ENCODE data around the gene TMEM176B.

Gene TMEM176B

DNA sequence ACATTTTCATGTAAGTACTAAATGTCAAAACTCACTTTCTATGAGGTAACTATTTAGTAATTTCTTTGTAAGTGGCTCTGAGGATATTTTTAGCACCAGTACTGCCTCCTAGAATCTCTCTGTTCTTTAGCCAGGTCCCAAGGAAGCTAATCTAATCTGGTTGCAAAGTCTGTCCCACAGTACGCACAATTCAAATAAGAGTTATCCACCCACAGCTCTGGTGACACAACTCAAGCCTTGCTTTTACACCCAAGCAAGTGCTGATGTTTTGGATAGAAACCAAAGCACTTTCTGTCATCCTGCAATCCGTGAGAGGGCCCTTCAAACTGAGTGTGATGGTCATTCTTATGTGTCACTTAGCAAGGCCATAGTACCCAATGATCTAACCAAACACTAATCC, 48.5 kb downstream of the TMEM176B start:
- TF ChIP-seq, protein P1, sequence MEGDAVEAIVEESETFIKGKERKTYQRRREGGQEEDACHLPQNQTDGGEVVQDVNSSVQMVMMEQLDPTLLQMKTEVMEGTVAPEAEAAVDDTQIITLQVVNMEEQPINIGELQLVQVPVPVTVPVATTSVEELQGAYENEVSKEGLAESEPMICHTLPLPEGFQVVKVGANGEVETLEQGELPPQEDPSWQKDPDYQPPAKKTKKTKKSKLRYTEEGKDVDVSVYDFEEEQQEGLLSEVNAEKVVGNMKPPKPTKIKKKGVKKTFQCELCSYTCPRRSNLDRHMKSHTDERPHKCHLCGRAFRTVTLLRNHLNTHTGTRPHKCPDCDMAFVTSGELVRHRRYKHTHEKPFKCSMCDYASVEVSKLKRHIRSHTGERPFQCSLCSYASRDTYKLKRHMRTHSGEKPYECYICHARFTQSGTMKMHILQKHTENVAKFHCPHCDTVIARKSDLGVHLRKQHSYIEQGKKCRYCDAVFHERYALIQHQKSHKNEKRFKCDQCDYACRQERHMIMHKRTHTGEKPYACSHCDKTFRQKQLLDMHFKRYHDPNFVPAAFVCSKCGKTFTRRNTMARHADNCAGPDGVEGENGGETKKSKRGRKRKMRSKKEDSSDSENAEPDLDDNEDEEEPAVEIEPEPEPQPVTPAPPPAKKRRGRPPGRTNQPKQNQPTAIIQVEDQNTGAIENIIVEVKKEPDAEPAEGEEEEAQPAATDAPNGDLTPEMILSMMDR (conservative IDR thresholded peaks at IDR 0.05; ENCODE audit: low read length) = no peak
- no peak for DNase-seq (ENCODE audit: low read depth)
- H3K4me3 ChIP-seq (ENCODE audit: low read length) = no peak overlapping the region

- DNase-seq (ENCODE audit: low read depth) = no peak
- TF ChIP-seq, protein P1 (conservative IDR thresholded peaks at IDR 0.05; ENCODE audit: low read length) = no peak
- no peak overlapping the region for H3K4me3 ChIP-seq (ENCODE audit: low read length)
Measured at GRCh38 chr7:150748376-150748775, 51.8 kb downstream of the TMEM176B start.

GRCh38 chr7:150746921-150747320, 53.2 kb downstream of the TMEM176B start:
- DNase-seq (ENCODE audit: low read depth) = no peak
- no peak overlapping the region for H3K4me3 ChIP-seq (ENCODE audit: low read length)
- TF ChIP-seq, protein P1 (conservative IDR thresholded peaks at IDR 0.05; ENCODE audit: low read length) = no peak

DNA sequence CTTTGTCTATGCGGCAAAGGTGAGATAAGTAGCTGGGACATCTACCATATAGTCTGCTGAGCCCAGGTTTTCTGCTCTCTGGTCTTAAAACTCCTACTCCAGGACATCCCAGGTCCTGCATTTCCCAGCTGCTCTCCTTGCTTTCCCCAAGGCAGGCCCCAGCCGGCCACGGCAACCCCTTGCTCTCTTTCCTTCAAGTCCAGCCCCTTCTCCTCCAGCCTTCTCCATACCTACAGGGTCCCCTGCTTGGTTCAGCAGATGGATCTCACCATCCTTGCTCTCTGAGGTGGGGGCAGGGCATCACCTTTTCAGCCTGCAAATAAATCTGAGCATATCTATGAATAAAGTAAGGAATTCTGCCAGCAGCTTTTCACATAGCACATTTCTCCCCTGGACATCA, 54.3 kb downstream of the TMEM176B start:
- TF ChIP-seq, protein P1 (conservative IDR thresholded peaks at IDR 0.05; ENCODE audit: low read length) = no peak
- DNase-seq (ENCODE audit: low read depth) = no peak
- no peak overlapping the region for H3K4me3 ChIP-seq (ENCODE audit: low read length)

DNA sequence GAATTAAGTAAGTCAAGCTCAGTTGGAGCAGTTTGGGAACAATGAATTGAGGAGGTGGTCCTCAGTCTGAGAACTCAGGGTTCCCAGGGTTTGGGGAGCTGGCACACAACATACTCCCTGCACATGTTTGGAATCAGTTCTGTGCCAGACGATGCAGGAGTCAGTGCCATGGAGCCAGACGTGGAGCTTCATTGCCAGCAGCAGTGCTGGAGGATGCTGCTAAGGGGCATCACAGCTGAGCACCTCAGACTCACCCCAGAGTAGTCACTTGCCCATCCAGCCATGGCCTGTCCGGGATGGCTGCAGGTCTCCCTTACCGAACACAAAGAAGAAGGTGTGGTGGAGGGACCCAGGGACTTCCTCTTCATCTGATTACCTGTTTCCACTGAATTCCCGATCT, 55.1 kb downstream of the TMEM176B start:
- no peak overlapping the region for H3K4me3 ChIP-seq (ENCODE audit: low read length)
- TF ChIP-seq, protein P1 (conservative IDR thresholded peaks at IDR 0.05; ENCODE audit: low read length) = no peak
- DNase-seq (ENCODE audit: low read depth) = no peak

- H3K4me3 ChIP-seq (ENCODE audit: low read length) = no peak overlapping the region
- no peak for DNase-seq (ENCODE audit: low read depth)
- TF ChIP-seq, protein P1 (conservative IDR thresholded peaks at IDR 0.05; ENCODE audit: low read length) = no peak
Measured at GRCh38 chr7:150744041-150744656, 56.0 kb downstream of the TMEM176B start.

DNA sequence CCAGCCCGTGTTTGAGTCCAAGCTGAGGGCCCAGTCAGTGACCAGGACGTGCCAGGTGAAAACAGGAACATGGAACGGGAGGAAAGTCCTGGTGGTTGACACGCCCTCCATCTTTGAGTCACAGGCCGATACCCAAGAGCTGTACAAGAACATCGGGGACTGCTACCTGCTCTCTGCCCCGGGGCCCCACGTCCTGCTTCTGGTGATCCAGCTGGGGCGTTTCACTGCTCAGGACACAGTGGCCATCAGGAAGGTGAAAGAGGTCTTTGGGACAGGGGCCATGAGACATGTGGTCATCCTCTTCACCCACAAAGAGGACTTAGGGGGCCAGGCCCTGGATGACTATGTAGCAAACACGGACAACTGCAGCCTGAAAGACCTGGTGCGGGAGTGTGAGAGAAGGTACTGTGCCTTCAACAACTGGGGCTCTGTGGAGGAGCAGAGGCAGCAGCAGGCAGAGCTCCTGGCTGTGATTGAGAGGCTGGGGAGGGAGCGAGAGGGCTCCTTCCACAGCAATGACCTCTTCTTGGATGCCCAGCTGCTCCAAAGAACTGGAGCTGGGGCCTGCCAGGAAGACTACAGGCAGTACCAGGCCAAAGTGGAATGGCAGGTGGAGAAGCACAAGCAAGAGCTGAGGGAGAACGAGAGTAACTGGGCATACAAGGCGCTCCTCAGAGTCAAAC, 57.7 kb downstream of the TMEM176B start:
- H3K4me3 ChIP-seq (ENCODE audit: low read length) = no peak overlapping the region
- no peak for DNase-seq (ENCODE audit: low read depth)
- TF ChIP-seq, protein P1 (conservative IDR thresholded peaks at IDR 0.05; ENCODE audit: low read length) = no peak
